PFSK-1 (cell line): ENCODE data around the gene DAPL1.

Experiments used
- FOXP2 ChIP-seq: optimal IDR thresholded peaks from 2 replicates; pipeline ENCODE3; 2011; ENCODE audit warnings: borderline replicate concordance, control low read depth, inconsistent platforms; ENCODE audit not compliant: insufficient read depth; ENCODE audit errors: extremely low read length, extremely low read depth
- POLR2AphosphoS5 ChIP-seq: IDR thresholded peaks from 2 replicates; pipeline ENCODE4 v1.6.1; 2012; ENCODE audit warnings: low read depth, mild to moderate bottlenecking, control low read depth, low read length, moderate library complexity
- REST ChIP-seq, 2 experiments: IDR thresholded peaks; 2 replicates each; pipeline versions ENCODE4 v1.6.1 to v1.8.0; 2011 to 2012; ENCODE audit warnings: low read depth in 2 of 2, low read length in 2 of 2, control low read depth in 1 of 2, inconsistent platforms in 1 of 2, mild to moderate bottlenecking in 1 of 2, moderate library complexity in 1 of 2; ENCODE audit not compliant: insufficient read depth in 1 of 2
- SIN3A ChIP-seq: IDR thresholded peaks from 2 replicates; pipeline ENCODE4 v1.6.1; 2012; ENCODE audit warnings: mild to moderate bottlenecking, low read length, moderate library complexity, borderline replicate concordance; ENCODE audit not compliant: insufficient read depth
- TAF1 ChIP-seq: IDR thresholded peaks from 2 replicates; pipeline ENCODE4 v1.6.1; 2012; ENCODE audit warnings: low read length, control low read depth, borderline replicate concordance; ENCODE audit not compliant: insufficient read depth

Gene DAPL1

GRCh38 chr2:158772306-158773078, 22.6 kb upstream of the DAPL1 start:
- TF ChIP-seq REST (IDR thresholded peaks at IDR 0.05; ENCODE audit: insufficient read depth in 1 of 2, low read depth in 2 of 2, low read length in 2 of 2) (no peak), POLR2AphosphoS5 (no peak), SIN3A (no peak), TAF1 (no peak), FOXP2 (no peak)

DNA sequence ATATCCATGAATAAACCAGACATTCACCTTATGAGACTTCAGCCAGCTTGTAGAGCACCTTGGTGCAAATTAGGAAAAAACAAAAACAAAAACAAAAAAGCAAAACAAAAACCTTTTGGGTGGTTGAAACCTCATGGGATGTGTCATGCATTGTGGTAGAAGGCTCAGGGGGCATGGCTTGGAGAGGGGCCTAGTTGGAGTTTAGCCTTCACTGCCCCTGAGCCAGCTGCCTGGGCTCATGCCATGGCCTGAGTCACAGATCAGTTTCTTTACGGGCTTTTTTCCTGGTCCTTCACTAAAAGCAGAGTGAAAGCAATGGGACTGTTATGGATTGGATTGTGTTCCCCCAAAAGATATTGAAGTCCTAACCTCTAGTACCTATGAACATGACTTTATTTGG, 22.0 kb upstream of the DAPL1 start:
- TF ChIP-seq TAF1, result no peak
- TF ChIP-seq FOXP2, result no peak
- no peak for TF ChIP-seq POLR2AphosphoS5
- no peak for TF ChIP-seq SIN3A
- TF ChIP-seq REST (IDR thresholded peaks at IDR 0.05; ENCODE audit: insufficient read depth in 1 of 2, low read depth in 2 of 2, low read length in 2 of 2), result no peak

- TF ChIP-seq FOXP2, result no peak
- no peak for TF ChIP-seq SIN3A
- no peak for TF ChIP-seq REST (IDR thresholded peaks at IDR 0.05; ENCODE audit: insufficient read depth in 1 of 2, low read depth in 2 of 2, low read length in 2 of 2)
- no peak for TF ChIP-seq POLR2AphosphoS5
- TF ChIP-seq TAF1, result no peak
Measured at GRCh38 chr2:158774681-158775080, 20.4 kb upstream of the DAPL1 start.

DNA sequence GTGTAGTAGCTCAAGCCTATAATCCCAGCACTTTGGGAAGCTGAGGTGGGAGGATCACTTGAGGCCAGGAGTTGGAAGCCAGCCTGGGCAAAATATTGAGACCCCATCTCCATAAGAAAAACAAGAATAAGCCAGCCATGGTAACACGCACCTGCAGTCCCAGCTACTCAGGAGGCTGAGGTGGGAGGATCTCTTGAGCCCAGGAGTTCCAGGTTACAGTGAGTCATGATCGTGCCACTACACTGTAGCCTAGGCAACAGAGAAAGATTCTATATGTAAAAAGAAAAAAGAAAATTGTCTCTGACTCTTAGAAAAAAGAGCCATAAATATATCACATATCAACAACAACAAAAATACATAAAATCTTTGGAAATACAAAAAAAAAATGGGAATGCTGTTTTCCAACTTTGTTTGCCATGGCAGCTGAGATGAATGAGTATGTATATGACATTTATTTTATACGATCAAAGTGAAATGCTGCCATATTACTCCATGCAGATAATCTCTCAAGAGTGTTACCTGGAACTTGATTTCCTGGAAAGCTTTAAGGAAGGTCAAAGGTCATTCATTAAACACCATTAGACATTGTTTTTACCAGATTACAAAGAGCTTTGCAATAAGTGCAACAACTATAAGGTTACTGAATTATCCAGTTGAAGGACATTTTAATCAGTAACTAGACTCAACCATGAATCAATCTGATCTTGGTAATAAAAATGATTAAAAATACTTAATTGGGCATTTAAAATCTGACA, 19.7 kb upstream of the DAPL1 start:
- TF ChIP-seq FOXP2 (no peak), REST (IDR thresholded peaks at IDR 0.05; ENCODE audit: insufficient read depth in 1 of 2, low read depth in 2 of 2, low read length in 2 of 2) (no peak), TAF1 (no peak), SIN3A (no peak), POLR2AphosphoS5 (no peak)
